NCI-H526 (cell line): ENCODE measurements around the gene SLC31A1.

Experiments used
- DNase-seq, 2 experiments: peaks; one replicate each; lab custom pipeline; 2025; lab: John Stamatoyannopoulos, UW

SLC31A1 gene

GRCh38 chr9:113302792-113303418, 81.6 kb downstream of the SLC31A1 start, which contains the start of gene RNF183:
RNF183 (minus strand) TSS chr9:113303376; CDS start chr9:113298184, 5,192 bp downstream.
- DNase-seq, result peak in 1 of 2 experiments; percentile 18

DNA sequence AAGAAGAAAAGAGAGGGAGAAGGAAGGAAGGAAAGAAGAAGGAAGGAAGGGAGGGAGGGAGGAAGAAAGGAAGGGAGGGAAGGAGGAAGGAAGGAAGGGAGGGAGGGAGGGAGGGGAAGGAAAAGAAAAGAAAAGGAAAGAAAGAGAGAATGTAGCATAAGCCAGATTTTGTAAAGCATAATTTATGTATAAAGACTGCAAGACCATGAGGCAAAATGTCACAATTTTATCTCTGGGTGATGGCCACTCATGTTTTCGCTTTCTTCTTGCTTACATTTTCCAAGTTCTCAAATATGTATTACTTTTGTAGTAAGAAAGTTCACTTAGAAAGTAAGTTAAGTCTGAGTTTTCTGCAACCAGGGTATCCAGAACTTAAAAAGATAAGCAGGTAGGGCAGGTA, 85.2 kb downstream of the SLC31A1 start:
- DNase-seq, result no peak

DNA sequence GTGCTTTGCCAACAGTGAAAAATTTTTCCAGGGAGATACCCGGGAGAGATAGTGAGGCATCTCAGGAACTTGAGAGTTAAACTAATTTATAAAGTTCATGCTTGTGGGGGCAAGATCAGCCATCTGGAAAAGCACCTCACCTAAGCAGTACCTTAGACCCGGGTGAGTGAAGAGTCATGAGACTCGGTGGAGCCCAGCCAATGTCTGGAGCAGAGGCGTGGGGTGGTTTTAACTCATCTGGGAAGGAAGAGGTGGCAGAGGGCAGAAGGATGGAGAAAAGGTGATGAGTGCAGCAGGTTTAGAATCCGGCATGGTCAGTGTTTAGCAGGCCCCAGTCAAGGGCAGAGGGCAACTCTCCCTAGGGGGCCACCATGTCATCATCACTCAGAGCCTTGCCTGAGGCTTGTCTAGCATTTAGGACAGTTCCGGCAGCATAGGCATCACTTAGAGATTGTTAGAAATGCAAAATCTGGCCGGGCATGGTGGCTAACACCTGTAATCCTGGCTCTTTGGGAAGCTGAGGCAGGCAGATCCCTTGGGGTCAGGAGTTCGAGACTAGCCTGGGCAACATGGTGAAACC, 86.1 kb downstream of the SLC31A1 start:
- DNase-seq, result no peak

DNA sequence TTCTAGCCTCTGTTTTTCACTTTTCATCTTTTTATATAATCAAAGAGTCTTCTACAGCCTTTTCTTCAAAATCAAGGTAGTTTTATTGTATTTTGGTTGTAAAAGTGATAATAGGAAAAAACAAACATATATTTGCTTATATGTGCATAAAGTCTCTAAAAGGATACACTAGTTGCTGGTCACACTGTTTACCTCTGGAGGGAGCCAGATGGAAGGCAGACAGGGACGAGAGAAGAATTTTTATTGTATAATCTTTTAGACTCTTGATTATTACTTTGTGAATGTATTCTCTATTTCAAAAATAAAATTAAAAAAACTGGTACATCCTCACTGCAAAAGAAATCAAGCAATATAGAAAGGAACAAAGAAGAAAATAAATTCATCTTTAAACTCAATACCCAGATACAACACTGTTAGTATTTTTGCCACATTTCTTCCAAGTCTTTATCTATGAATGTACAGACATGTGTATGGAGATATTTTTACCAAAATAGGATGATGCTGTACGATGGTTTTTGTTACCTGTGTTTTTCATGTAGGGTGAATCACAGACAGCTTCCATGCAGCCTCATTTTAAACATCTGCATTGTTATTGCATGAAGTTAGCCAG, 88.0 kb downstream of the SLC31A1 start:
- peak in 1 of 2 experiments; percentile 27 for DNase-seq

- no peak for DNase-seq
These were observed 89.2 kb downstream of the SLC31A1 start for GRCh38 chr9:113310538-113310937.

- DNase-seq, result no peak
These were observed 90.6 kb downstream of the SLC31A1 start for GRCh38 chr9:113311961-113312360.

DNA sequence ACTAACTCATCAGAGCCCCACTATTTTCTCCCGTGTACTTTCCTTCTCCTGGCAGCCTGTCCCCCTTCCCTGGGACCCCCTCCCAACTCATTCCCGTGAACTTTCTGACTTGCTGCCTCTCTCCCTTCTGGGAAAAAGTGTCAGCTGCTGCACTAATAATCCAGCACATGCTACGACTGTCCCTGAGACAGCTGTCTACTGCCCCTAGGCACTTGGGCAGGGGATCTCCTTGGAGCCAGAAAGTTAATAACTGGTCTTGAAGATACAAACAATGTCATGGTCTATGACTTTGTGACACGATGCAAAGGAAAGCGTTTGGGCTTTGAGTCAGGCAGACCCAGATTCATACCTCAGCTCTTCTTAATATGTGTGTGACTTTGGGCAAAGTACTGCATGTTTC, 91.9 kb downstream of the SLC31A1 start:
- DNase-seq, result no peak
